PC-9 (cell line): ENCODE data around the gene SCYGR7.

ENCODE experiments used
- EZH2 ChIP-seq: fragments of 200-600 bp; sonication (generic); IDR thresholded peaks from 2 replicates; pipeline ENCODE4 v1.8.0; 2017; ENCODE audit warnings: antibody characterized with exemption, low read depth
- TF ChIP-seq, protein P1 (sequence below): fragments of 200-600 bp; sonication (generic); conservative IDR thresholded peaks from 2 replicates; pipeline ENCODE4 v1.6.1; 2017; ENCODE audit warnings: mixed run types, antibody characterized with exemption, mild to moderate bottlenecking, moderate library complexity

GRCh38 chr2:227716501-227716900 is 11.6 kb upstream of the SCYGR7 start:
- TF ChIP-seq, protein P1, sequence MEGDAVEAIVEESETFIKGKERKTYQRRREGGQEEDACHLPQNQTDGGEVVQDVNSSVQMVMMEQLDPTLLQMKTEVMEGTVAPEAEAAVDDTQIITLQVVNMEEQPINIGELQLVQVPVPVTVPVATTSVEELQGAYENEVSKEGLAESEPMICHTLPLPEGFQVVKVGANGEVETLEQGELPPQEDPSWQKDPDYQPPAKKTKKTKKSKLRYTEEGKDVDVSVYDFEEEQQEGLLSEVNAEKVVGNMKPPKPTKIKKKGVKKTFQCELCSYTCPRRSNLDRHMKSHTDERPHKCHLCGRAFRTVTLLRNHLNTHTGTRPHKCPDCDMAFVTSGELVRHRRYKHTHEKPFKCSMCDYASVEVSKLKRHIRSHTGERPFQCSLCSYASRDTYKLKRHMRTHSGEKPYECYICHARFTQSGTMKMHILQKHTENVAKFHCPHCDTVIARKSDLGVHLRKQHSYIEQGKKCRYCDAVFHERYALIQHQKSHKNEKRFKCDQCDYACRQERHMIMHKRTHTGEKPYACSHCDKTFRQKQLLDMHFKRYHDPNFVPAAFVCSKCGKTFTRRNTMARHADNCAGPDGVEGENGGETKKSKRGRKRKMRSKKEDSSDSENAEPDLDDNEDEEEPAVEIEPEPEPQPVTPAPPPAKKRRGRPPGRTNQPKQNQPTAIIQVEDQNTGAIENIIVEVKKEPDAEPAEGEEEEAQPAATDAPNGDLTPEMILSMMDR: no peak
- no peak for TF ChIP-seq EZH2
